Spleen (tissue), 7 donors: ENCODE data around the gene CDIPT.

ENCODE experiments used
- POLR2AphosphoS5 ChIP-seq, 3 donors: sonication (generic); formaldehyde crosslinking; IDR thresholded peaks; one replicate each; pipeline ENCODE4 v1.5.1; 2017; ENCODE audit warnings: antibody characterized with exemption in 3 of 3
- TF ChIP-seq, protein P1 (sequence below), 11 experiments: fragments of 200-600 bp in 7 of 11; fragments of 450-650 bp in 4 of 11; sonication (generic) in 4 of 11; IDR thresholded peaks in 8 of 11; conservative IDR thresholded peaks in 3 of 11; 1 replicate in 7 of 11; 2 replicates in 4 of 11; pipeline versions ENCODE4 v1.4.0 to v1.8.0; 2016 to 2021; ENCODE audit warnings: antibody characterized with exemption in 11 of 11, inconsistent platforms in 4 of 11, mild to moderate bottlenecking in 1 of 11
- donor health status: DM: no; HTN: no; CAD: no; lungs with moderate emphysema.
- donor health status: DM: no; HTN: no; CAD: no.
- donor health status: DM: no; HTN: no; CAD: no.

DNA sequence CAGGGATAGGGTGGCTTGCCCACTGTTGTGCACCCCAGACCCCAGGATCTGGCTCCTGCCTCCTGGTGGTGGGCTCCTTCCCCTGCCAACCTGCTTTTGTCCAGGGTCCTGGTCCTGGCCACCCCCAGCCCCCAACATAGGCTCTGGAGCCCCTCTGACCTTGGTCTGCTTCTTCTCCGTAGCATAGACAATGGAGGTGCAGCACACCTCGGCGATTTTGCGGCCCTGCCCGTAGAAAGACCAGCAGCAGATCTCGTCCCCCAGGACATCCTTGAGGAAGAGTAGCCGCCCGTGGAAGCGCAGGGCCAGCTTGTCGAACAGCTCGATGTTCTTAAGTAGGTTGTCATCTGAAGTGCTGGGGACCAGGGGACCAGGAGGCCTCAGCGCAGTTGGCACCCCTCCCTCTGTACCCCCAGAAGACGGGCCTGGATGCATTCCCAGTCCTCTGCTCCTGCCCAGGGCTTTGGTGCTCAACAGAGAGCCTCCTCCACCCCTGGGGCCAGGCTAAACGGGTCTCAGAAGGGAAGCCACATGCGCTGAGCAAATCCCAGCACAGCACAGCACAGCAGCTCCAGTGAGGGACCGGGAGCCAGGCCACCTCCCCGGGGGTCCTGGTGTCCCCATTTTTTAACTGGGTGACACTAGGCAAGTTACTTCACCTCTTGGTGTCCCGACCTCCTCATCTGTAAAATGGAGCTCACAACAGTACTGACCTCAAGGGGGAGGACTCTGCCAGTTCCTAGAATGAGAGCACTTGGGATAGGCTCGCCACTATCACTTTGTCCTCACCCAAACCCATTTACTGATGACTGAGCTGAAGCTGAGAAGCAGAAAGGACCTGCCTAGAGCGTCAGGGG is 48.0 kb upstream of the CDIPT start:
- TF ChIP-seq, protein P1, sequence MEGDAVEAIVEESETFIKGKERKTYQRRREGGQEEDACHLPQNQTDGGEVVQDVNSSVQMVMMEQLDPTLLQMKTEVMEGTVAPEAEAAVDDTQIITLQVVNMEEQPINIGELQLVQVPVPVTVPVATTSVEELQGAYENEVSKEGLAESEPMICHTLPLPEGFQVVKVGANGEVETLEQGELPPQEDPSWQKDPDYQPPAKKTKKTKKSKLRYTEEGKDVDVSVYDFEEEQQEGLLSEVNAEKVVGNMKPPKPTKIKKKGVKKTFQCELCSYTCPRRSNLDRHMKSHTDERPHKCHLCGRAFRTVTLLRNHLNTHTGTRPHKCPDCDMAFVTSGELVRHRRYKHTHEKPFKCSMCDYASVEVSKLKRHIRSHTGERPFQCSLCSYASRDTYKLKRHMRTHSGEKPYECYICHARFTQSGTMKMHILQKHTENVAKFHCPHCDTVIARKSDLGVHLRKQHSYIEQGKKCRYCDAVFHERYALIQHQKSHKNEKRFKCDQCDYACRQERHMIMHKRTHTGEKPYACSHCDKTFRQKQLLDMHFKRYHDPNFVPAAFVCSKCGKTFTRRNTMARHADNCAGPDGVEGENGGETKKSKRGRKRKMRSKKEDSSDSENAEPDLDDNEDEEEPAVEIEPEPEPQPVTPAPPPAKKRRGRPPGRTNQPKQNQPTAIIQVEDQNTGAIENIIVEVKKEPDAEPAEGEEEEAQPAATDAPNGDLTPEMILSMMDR (IDR thresholded peaks at IDR 0.05 in 8 of 11, conservative IDR thresholded peaks at IDR 0.05 in 3 of 11): no peak
- TF ChIP-seq POLR2AphosphoS5 (IDR thresholded peaks at IDR 0.05): peak in 1 of 3 donors; percentile 35
